SK-N-SH (cell line): ENCODE results near the gene ZBTB7B.

Source experiments
- CTCF ChIP-seq: fragments of 200-600 bp; sonication (generic); IDR thresholded peaks from 2 replicates; pipeline ENCODE4 v1.6.1; 2017; ENCODE audit warnings: antibody characterized with exemption, mild to moderate bottlenecking, moderate library complexity
- FOSL2 ChIP-seq: IDR thresholded peaks from 2 replicates; pipeline ENCODE4 v1.4.0; 2012; ENCODE audit warnings: low read depth, mild to moderate bottlenecking, moderate library complexity, borderline replicate concordance
- GABPA ChIP-seq: IDR thresholded peaks from 2 replicates; pipeline ENCODE4 v1.4.0; 2012; ENCODE audit warnings: low read depth, mild to moderate bottlenecking
- IRF3 ChIP-seq: fragments of 150-350 bp; IDR thresholded peaks from 2 replicates; pipeline ENCODE4 v1.6.1; 2016; ENCODE audit warnings: mild to moderate bottlenecking, low read depth, low read length
- JUND ChIP-seq: IDR thresholded peaks from 2 replicates; pipeline ENCODE4 v1.4.0; 2012
- MAX ChIP-seq: IDR thresholded peaks from 2 replicates; pipeline ENCODE4 v1.4.0; 2012; ENCODE audit warnings: low read depth
- NFIC ChIP-seq: IDR thresholded peaks from 2 replicates; pipeline ENCODE4 v1.4.0; 2012; ENCODE audit warnings: borderline replicate concordance
- REST ChIP-seq: IDR thresholded peaks from 2 replicates; pipeline ENCODE4 v1.6.1; 2012; ENCODE audit warnings: mild to moderate bottlenecking, low read depth, low read length, moderate library complexity
- TCF12 ChIP-seq: IDR thresholded peaks from 2 replicates; pipeline ENCODE4 v1.4.0; 2012
- TEAD4 ChIP-seq: IDR thresholded peaks from 2 replicates; pipeline ENCODE4 v1.4.0; 2012; ENCODE audit warnings: mild to moderate bottlenecking, borderline replicate concordance; ENCODE audit not compliant: insufficient read depth
- USF2 ChIP-seq: fragments of 150-350 bp; IDR thresholded peaks from 2 replicates; pipeline ENCODE4 v1.6.1; 2017; ENCODE audit warnings: antibody characterized with exemption, low read length, low read depth, borderline replicate concordance

DNA sequence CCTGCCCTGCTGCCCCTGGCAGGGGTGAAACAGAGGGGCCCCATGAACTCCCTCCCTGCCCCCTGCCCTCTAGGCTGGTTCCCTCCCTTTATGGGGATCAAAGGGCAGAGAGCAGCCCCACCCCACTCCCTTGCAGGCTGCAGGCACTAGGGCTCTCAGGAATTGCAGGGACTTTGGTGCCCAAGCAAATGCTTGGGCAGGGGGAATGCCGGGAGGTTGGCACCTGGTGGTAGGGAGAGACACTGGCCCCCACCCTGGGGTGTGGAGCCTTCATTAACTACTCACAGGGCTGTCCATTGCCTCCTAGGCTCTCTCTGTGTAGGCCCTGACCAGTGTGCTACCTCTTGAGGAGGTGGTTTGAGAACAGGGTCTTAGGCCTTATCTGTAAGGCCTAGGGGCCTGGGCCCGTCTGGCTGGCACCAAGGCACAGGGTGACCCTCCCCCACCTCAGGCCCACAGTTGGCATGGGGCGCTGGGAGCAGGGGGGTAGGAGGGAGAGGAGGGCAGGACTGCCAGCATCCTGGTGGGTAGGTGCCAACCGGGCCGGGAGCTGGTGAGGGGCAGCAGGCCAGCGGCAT is 4.7 kb downstream of the ZBTB7B start:
- TF ChIP-seq TEAD4: no peak
- TF ChIP-seq REST: no peak
- no peak for TF ChIP-seq CTCF
- no peak for TF ChIP-seq JUND
- TF ChIP-seq GABPA: no peak
- no peak for TF ChIP-seq NFIC
- TF ChIP-seq FOSL2: no peak
- TF ChIP-seq IRF3: no peak
- no peak for TF ChIP-seq TCF12
- TF ChIP-seq MAX: no peak
- no peak for TF ChIP-seq USF2
